ENCODE data around the gene SFMBT1.

The SFMBT1 gene

GRCh38 chr3:52910823-52911222 is 135.1 kb downstream of the SFMBT1 start:
- H3K4me3 ChIP-seq (ENCODE audit: low read depth, low read length), result no peak overlapping the region
- TF ChIP-seq CTCF (IDR thresholded peaks at IDR 0.05; ENCODE audit: low read depth, low read length), result no peak

GRCh38 chr3:52907497-52907896 is 138.4 kb downstream of the SFMBT1 start:
- TF ChIP-seq CTCF (IDR thresholded peaks at IDR 0.05; ENCODE audit: low read depth, low read length), result no peak
- no peak overlapping the region for H3K4me3 ChIP-seq (ENCODE audit: low read depth, low read length)

- no peak for TF ChIP-seq CTCF (IDR thresholded peaks at IDR 0.05; ENCODE audit: low read depth, low read length)
Observed at GRCh38 chr3:52904552-52904951, 141.3 kb downstream of the SFMBT1 start.

GRCh38 chr3:52904000-52904399 is 141.9 kb downstream of the SFMBT1 start:
- no peak for TF ChIP-seq CTCF (IDR thresholded peaks at IDR 0.05; ENCODE audit: low read depth, low read length)
- no peak overlapping the region for H3K4me3 ChIP-seq (ENCODE audit: low read depth, low read length)

More at GRCh38 chr3:52904552-52904951, 141.3 kb downstream of the SFMBT1 start:
- no peak overlapping the region for H3K4me3 ChIP-seq (ENCODE audit: low read depth, low read length)

GRCh38 chr3:52897130-52898122 is 148.4 kb downstream of the SFMBT1 start, which contains the start of gene STIMATE:
Gene STIMATE, minus strand, starts transcription at chr3:52897548. Its CDS starts 98 bp downstream, at chr3:52897450.
- peak within 1 kb of the TSS; percentile 89 for H3K4me3 ChIP-seq (ENCODE audit: low read depth, low read length)
- no peak for TF ChIP-seq CTCF (IDR thresholded peaks at IDR 0.05; ENCODE audit: low read depth, low read length)

GRCh38 chr3:52896613-52897012 is 149.3 kb downstream of the SFMBT1 start:
- peak overlapping the region; percentile 89 for H3K4me3 ChIP-seq (ENCODE audit: low read depth, low read length)
- no peak for TF ChIP-seq CTCF (IDR thresholded peaks at IDR 0.05; ENCODE audit: low read depth, low read length)

GRCh38 chr3:52896151-52896550 is 149.7 kb downstream of the SFMBT1 start:
- H3K4me3 ChIP-seq (ENCODE audit: low read depth, low read length), result peak overlapping the region; percentile 89
- no peak for TF ChIP-seq CTCF (IDR thresholded peaks at IDR 0.05; ENCODE audit: low read depth, low read length)

All from WI38 (cell line).